Common myeloid progenitor, CD34-positive (primary cell): ENCODE data around the gene LRMDA.
"Not testable (repeated sequence)": the region's sequence is repeated elsewhere in the genome, so short reads cannot be mapped to it uniquely, and the experiment has no call there.

ENCODE experiments used
- CTCF ChIA-PET: fragments of 350-600 bp; sonication (Branson Sonifier 250); formaldehyde crosslinking; loops from one replicate; lab custom pipeline; 2021; ENCODE audit warnings: antibody characterized with exemption; lab: Charles Lee
- POLR2A ChIA-PET: fragments of 350-600 bp; sonication (Branson Sonifier 250); formaldehyde crosslinking; loops from one replicate; lab custom pipeline; 2021; ENCODE audit warnings: antibody characterized with exemption; lab: Charles Lee
- DNase-seq, 3 donors: peaks; one replicate each; pipeline versions ENCODE4 v3.0.0 to v3.0.0-alpha.2; 2013
- H3K27ac ChIP-seq, 2 experiments: 1 replicate in 1 of 2; 2 replicates in 1 of 2; pipeline ENCODE4 v1.7.0; 2013; ENCODE audit warnings: inconsistent platforms in 2 of 2, low read length in 2 of 2, mild to moderate bottlenecking in 2 of 2, low read depth in 1 of 2, moderate library complexity in 1 of 2; ENCODE audit not compliant: severe bottlenecking in 2 of 2, insufficient read depth in 1 of 2, poor library complexity in 1 of 2
- H3K27me3 ChIP-seq, 5 experiments: replicated peaks in 2 of 5; 1 replicate in 3 of 5; 2 replicates in 2 of 5; pipeline versions ENCODE4 v1.6.1 to v1.7.0; 2013; ENCODE audit warnings: low read length in 4 of 5, mild to moderate bottlenecking in 2 of 5, moderate library complexity in 2 of 5, inconsistent platforms in 1 of 5; ENCODE audit not compliant: insufficient read depth in 5 of 5, control insufficient read depth in 4 of 5
- H3K36me3 ChIP-seq, 4 experiments: 1 replicate in 2 of 4; 2 replicates in 2 of 4; pipeline versions ENCODE4 v1.6.1 to v1.7.0; 2013; ENCODE audit warnings: low read length in 3 of 4, control low read depth in 1 of 4, mild to moderate bottlenecking in 1 of 4; ENCODE audit not compliant: control insufficient read depth in 4 of 4, insufficient read depth in 4 of 4
- H3K4me1 ChIP-seq, 4 experiments: 1 replicate in 3 of 4; 2 replicates in 1 of 4; pipeline versions ENCODE4 v1.6.1 to v1.7.1; 2013; ENCODE audit warnings: low read length in 3 of 4, mild to moderate bottlenecking in 3 of 4, control low read depth in 1 of 4, inconsistent platforms in 1 of 4, moderate library complexity in 1 of 4; ENCODE audit not compliant: control insufficient read depth in 4 of 4, insufficient read depth in 4 of 4; ENCODE audit errors: control extremely low read depth in 1 of 4
- H3K4me3 ChIP-seq, 7 experiments: 1 replicate in 4 of 7; 2 replicates in 3 of 7; pipeline versions ENCODE4 v1.5.1 to v1.7.0; 2013; ENCODE audit warnings: mild to moderate bottlenecking in 7 of 7, low read length in 6 of 7, moderate library complexity in 6 of 7, inconsistent platforms in 2 of 7, low read depth in 2 of 7, control low read depth in 1 of 7; ENCODE audit not compliant: insufficient read depth in 4 of 7, control insufficient read depth in 1 of 7; ENCODE audit errors: extremely low read depth in 1 of 7
- H3K9me3 ChIP-seq, 5 experiments: 1 replicate in 4 of 5; 2 replicates in 1 of 5; pipeline versions ENCODE4 v1.6.1 to v1.7.1; 2013; ENCODE audit warnings: low read length in 4 of 5, mild to moderate bottlenecking in 2 of 5, inconsistent platforms in 1 of 5, low read depth in 1 of 5, moderate library complexity in 1 of 5; ENCODE audit not compliant: control insufficient read depth in 4 of 5, insufficient read depth in 2 of 5; ENCODE audit errors: control extremely low read depth in 1 of 5
- WGBS: methylation state at CpG from one replicate; pipeline ENCODE4 v1.1.5; 2013; ENCODE audit not compliant: insufficient coverage; 5-methylcytosine and 5-hydroxymethylcytosine counted together

The LRMDA gene

DNA sequence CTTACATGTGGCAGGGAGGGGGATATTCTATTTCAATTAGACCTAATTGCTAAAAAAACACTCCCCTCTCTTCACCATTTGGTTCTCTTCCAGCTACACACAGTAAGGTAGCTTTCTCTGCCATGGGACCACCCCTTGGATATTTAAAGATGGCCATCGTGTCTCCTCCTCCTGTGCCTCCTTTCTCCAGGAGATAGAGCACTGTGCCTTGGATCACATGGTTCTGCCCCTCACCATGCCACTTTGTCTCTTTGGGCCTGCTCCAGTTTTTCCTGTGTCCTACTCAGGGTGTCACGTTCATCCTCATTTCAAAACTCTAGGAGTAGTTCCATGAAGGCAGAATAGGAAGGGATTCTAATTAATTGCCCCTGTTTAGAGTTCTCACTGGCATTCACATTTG, 1146.0 kb downstream of the LRMDA start:
- no peak overlapping the region for H3K4me3 ChIP-seq
- ChIA-PET CTCF (no interaction called here), POLR2A (no interaction called here)
- no peaks in the 10 kb centered on the region for H3K4me1 ChIP-seq
- no peak overlapping the region for H3K27ac ChIP-seq
- H3K9me3 ChIP-seq: peaks cover 0 to 17% (median 3%) of the 10 kb centered on the region in 5 experiments
- no peak for DNase-seq
- peaks cover 0 to 6% (median 3%) of the 10 kb centered on the region in 4 experiments for H3K36me3 ChIP-seq
- H3K27me3 ChIP-seq: no peaks in the 10 kb centered on the region
- WGBS: 100% methylated on average over 1 of the region's 2 CpGs

DNA sequence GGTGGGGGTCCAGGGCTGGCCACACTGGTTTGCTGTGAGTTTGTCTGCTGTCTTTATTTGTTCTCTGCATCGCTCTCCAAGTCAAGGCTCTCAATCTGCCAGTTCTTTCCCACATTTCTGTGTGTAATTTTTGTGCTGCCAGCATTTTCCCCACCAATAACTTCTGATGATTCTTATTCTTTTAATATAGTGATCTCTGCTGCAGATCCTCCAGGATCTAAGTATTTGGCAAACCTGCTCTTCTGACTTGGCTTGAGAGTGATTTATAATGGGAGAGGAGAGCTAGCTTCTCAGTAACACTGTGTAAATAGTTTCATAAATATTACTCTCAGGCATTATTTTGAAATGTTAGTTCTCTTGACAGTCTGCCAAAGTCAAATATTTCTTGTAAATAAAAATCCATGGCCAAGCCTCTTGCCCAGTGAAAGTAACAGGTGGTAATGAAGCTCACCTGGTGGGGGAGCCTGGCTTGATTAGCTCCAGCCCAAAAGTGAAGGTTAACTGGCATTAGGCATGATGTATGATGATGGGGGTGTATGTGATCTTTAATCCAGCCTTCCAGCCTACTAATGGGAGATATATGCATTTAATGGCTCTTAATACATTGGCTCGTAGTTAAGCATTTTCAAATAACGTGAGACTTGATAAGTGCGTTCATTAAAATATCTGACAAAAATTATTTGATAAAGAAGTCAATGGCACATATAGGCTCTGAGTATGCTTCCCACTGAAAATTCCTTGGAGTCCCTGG, 1150.3 kb downstream of the LRMDA start:
- Histone ChIP-seq H3K4me1 (no peaks in the 10 kb centered on the region), H3K9me3 (peaks cover 0 to 4% (median 0%) of the 10 kb centered on the region in 5 experiments), H3K4me3 (no peak overlapping the region), H3K36me3 (peaks cover 0 to 3% (median 0%) of the 10 kb centered on the region in 4 experiments), H3K27me3 (no peaks in the 10 kb centered on the region), H3K27ac (no peak overlapping the region)
- 94% methylated on average over 3 of the region's 4 CpGs for WGBS
- ChIA-PET CTCF (no interaction called here), POLR2A (no interaction called here)
- DNase-seq: no peak

DNA sequence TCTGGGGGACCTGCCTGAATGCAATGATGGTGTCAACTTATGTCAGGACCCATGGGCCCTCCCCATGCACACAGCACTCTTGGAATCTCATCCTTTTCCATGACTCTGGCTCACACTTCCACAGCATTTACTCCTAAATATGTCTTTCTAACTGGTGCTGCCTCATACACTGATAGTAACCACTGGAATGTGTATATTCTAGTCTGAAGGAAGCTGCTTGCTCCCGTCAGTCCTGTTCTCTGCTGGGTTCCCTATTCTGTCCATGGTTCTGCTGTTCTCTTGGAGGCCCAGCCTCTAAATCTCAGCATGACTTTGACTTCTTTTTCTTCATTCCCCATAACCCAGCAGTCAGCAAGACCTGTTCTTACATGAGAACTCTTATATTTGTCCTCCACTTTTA, 1151.1 kb downstream of the LRMDA start:
- H3K36me3 ChIP-seq: no peaks in the 10 kb centered on the region
- CTCF ChIA-PET: no interaction called here
- no peak for DNase-seq
- H3K27me3 ChIP-seq: no peaks in the 10 kb centered on the region
- POLR2A ChIA-PET: no interaction called here
- 100% methylated on average over 1 of the region's 1 CpG for WGBS
- H3K27ac ChIP-seq: no peak overlapping the region
- no peaks in the 10 kb centered on the region for H3K4me1 ChIP-seq
- H3K9me3 ChIP-seq: no peaks in the 10 kb centered on the region
- H3K4me3 ChIP-seq: no peak overlapping the region

GRCh38 chr10:76583711-76584161, 1152.3 kb downstream of the LRMDA start:
- Histone ChIP-seq H3K4me3 (no peak overlapping the region), H3K27ac (no peak overlapping the region)
- WGBS: 80% methylated on average over 2 of the region's 3 CpGs

GRCh38 chr10:76584466-76584865, 1153.0 kb downstream of the LRMDA start:
- H3K27me3 ChIP-seq, POLR2A ChIA-PET, H3K4me3 ChIP-seq, H3K4me1 ChIP-seq, DNase-seq, CTCF ChIA-PET, H3K27ac ChIP-seq, H3K36me3 ChIP-seq, H3K9me3 ChIP-seq: not testable (repeated sequence)
- WGBS: 100% methylated on average over 8 of the region's 9 CpGs

More at GRCh38 chr10:76583711-76584161, 1152.3 kb downstream of the LRMDA start:
- H3K27me3 ChIP-seq: no peaks in the 10 kb centered on the region
- H3K36me3 ChIP-seq: no peaks in the 10 kb centered on the region
- ChIA-PET POLR2A (no interaction called here), CTCF (no interaction called here)
- no peaks in the 10 kb centered on the region for H3K4me1 ChIP-seq
- H3K9me3 ChIP-seq: no peaks in the 10 kb centered on the region
- no peak for DNase-seq
